ENCODE data around the gene QSOX1. TPM values are rescaled to one million over a fixed set of nuclear protein-coding genes. Genes with fewer than 3 reads are reported as not detected.

QSOX1 gene
- total RNA-seq, 2 experiments from 2014 or later = 38.9 to 40.9 TPM

DNA sequence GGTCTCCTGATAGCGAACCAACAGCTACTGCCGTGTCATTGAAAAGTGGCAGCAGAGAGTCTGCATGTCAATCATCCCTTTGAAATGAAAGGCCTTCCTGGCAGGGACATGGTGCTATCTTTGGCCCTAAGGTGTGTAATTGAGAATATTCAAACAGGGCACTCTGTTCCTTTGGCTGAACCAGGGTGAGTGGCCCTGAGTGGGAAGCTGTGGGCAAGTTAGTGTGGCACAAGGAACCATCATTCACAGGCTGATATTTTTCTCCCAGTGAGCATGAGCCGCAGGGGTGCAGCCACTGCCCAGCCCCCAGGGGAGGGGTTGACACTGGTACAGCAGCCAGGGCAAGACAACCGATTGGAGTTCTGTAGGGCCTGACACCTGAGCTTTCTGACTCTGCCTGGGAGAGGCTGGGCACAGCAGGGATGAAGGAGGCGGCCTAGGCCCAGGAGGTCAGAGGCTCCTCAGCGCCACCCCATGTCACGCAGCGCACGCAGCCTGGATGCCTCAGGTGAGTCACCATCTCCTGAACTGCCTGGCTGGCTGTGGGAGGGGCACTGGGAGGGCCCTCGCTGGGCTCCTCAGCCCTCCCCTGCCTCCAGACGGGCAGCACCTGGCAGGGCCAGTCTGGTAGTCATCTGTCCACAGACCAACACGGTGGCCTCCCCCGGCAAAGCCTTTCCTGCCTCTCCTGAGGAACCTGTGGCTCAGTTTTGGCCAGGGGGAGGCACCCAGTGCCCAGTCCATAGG lies 13.2 kb downstream of the QSOX1 start:
- CTCF ChIA-PET = interaction anchor here (1.1 to 2.5 kb wide), 4 partner anchors 12 to 358 kb away, joined by 3 to 18 read pairs (median 6); partner anchors contain the start of gene QSOX1
- POLR2A ChIA-PET = no interaction called here

DNA sequence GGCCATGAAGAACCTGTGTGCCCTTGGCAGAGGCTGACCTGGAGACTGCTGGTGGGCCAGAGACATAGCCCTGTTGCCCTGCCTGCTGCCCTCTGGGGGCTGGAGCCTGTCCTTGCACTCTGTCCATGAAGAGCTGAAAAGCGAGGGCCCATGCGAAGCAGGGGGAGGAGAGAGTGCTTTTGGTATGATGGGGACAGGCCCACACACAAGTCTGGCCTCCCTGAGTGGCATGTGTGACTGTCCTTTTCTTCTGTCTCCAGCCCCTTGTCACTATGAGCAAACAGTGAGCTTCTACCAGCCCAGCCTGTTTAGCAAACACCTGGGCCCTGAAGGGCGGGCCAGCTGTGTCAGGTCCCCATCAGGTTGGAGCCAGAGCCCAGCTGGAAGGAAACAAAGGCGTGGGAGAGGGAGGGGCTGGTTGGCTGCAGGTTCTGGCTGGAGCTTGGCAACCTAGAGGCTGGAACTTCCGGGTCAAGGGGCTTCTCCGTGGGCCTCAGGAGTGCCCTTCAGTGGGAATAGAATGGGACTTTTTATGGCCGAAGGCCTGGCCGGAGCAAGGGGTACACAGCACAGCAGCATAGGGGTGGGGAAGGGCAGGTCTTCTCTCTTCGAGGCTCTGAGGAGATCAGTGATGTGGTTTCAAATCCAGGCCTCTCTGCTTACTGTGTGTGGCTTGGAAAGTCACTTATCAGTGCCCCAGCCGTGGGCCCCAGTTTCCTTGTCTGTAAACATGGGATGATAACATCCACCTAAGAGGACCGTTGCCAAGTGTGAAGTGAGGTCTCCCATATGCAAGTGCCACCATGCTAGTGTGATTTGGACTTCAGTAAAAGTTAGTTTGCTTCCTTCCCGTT lies 14.3 kb downstream of the QSOX1 start:
- ChIA-PET CTCF (interaction anchor here (2.1 to 2.5 kb wide), 2 partner anchors 11 to 14 kb away, joined by 9 to 18 read pairs; partner anchors contain the start of gene QSOX1), POLR2A (no interaction called here)

DNA sequence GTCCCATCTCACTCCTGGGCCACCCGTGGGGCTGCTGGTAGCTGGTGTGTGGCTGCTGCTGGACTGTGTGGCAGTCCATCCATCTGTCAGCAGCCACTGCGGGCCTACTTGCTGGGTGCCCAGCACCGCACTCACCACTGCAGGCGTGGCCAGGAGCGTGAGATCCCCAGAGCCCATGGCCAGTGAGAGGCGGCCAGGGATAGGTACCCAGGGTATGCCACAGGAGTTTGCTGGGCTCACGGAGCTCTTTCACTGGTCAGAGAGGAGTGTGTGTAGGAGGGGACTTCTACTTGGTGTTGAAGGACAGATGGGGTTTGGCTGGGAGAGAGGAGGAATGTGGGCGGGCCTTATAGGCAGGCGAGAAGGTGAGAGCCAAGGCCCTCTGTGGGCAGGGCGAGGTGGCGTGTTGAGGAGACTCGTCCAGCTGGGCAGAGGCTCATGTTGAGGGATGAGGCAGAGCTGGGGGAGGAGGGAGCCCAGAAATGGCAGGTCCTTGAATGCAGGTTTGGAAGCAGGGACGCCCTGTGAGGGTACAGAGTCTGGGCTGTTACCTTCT lies 15.0 kb downstream of the QSOX1 start:
- POLR2A ChIA-PET = no interaction called here
- CTCF ChIA-PET = interaction anchor here (2.5 kb wide), 1 partner anchor 10 kb away, joined by 18 read pairs; no protein-coding TSS in a partner anchor

DNA sequence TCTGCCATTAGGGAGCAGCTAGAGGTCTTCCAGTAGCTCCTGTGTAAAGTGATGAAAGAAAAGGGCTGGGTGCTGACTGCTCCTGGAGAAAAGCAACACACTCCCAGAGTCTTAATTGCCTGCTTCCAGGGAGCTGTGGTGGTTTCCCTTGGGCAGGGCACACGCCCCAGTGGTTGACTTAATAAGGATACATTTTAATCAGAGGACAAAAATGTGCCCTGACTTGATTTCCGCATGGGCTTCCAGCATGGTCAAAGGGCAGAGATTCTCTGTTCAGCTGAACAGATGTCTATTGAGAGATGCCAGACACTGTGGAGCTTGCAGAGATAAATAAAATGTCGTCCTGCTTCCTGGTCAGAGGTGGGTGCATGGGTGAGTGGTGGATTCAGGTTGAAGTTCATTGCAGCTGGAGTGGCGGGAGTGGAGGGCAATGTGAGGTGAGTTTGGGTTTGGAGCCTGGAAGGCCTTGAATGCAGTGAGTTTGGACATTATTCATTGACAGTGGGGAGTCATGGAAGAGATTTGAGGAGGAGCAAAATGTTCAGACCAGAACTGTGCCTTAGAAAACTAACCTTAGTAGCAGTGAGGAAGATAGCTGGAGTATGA lies 16.0 kb downstream of the QSOX1 start:
- ChIA-PET POLR2A (no interaction called here), CTCF (interaction anchor here (0.6 to 2.5 kb wide), 4 partner anchors 9 to 205 kb away, joined by 3 to 18 read pairs (median 3); no protein-coding TSS in a partner anchor)

DNA sequence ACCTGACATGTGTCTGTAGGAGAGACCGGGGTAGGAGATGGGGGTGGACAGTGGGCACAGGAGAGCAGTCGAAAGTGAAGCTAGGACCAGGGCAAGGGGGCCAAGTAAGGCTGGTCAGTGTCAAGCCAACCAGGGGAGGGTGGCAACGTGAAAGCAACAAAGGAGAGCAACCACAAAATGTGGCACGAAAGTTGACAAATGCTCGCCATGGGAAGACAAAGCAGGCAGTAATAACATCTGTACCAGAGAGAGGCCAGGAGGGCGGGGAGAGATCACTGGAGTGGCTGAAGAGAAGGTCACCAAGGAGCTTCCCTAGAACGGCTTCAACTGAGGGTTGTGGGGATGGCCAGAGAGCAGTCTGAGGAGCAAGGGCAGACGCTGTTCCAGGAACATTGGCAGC lies 17.0 kb downstream of the QSOX1 start:
- ChIA-PET CTCF (no interaction called here), POLR2A (no interaction called here)

DNA sequence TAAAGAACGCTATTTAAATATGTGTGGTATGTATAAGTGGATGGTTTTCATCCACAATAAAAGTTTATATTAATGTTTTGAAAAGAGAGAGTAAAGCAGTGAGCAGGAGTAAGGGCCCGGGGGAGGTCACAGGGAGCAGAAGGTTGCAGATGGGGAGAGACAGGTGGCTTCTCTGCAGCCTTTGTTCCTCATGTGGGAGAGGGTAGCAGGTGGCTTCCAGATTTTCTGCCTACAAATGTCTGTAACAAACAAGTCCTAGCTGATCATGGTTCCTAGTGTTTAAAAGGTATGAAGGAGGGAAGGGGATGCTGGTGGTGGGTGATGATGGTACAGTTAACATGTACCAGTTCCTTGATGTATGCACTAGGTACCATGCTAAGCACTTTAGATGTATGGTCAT lies 18.8 kb downstream of the QSOX1 start:
- ChIA-PET CTCF (no interaction called here), POLR2A (no interaction called here)

DNA sequence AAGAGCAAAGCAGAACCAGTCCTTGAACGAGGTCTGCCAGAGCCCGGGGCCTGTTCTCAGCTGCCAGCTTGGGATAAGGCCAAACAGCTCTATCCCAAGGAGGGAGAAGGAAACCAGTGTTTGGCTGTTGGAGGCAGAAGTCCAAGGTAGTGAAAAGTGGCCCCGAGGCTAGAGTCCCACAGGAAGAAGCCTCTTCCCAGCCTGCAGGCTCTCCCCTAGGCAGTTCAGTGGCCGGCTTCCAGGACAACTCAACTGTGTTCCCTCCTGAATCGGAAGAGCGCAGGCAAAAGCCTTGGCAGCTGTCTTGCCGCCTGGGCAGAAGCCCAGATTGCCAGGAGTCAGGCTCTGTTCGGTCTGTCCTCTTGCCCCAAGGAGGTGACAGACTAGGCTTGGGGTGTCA lies 19.3 kb downstream of the QSOX1 start:
- ChIA-PET POLR2A (no interaction called here), CTCF (no interaction called here)

DNA sequence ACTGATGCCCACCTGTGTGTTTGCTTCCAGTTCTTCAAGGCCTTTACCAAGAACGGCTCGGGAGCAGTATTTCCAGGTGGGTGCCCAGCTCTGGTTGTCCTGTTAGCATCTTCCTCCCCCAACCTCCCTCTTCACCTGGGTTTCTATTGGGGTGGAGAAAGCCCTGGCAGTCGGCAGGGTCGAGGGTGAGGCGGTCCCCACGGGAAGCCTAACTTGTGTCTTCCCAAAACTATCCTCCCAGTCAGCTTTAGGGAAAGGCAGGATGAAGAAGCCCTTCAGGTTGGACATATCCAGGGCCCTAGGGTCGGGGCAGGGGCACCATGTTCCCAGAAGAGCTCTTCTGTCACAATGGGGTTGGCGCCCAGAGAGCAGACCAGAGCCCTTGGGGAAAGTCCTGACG lies 20.6 kb downstream of the QSOX1 start:
- ChIA-PET POLR2A (no interaction called here), CTCF (no interaction called here)

DNA sequence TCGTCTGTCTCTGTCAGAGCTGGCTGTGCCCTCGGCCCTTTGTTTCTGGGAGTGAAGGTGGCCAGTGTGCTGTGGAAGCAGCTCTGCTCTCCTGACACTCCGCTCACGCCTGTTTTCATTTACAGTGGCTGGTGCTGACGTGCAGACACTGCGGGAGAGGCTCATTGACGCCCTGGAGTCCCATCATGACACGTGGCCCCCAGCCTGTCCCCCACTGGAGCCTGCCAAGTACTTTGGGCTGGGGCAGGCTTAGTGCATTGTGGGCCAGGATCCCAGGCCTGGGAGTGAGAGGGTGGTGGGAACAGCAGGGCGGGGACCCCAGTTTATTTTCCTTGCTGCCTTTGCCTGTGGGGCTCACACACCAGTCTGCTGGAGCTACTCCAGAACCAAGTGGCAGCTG lies 21.1 kb downstream of the QSOX1 start:
- CTCF ChIA-PET = no interaction called here
- POLR2A ChIA-PET = no interaction called here

DNA sequence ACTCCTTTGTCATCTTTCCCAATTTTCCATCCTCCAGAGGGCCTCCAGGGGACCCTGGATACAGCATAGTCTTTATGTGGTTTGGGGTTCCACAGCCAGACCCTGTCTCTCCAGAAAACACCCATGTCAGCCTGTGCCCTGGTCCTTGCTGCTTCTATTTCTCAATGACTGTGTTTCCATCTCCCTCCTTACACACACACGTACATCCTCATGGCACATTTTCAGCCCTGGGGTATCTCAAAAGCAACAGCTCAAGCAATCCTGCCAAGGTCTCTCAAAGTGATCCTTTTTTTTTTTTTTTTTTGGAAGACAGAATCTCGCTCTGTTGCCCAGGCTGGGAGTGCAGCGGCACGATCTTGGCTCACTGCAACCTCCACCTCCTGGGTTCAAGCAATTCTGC lies 22.3 kb downstream of the QSOX1 start:
- POLR2A ChIA-PET = no interaction called here

DNA sequence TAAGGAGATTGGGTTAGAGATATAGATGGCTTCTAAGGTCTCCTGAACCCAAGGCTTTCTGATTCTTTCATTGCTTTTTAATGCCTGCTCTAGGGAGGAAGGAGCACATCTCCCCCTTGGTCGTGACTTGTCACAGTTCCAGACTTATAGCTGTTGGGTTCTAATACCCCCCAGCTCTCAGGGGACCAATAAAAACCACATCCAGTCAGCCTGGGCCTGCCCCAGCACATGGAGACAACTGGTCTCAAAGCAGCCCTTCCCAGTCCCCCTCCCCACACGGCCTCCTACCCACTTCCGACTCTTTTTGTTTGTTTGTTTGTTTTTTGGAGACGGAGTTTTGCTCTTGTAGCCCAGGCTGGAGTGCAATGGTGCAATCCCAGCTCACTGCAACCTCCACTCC lies 23.3 kb downstream of the QSOX1 start:
- CTCF ChIA-PET = interaction anchor here (0.6 to 3.3 kb wide), 4 partner anchors 8 to 314 kb away, joined by 3 to 18 read pairs (median 8); no protein-coding TSS in a partner anchor
- POLR2A ChIA-PET = no interaction called here

More for the DNA sequence above, 22.3 kb downstream of the QSOX1 start:
- CTCF ChIA-PET = no interaction called here

DNA sequence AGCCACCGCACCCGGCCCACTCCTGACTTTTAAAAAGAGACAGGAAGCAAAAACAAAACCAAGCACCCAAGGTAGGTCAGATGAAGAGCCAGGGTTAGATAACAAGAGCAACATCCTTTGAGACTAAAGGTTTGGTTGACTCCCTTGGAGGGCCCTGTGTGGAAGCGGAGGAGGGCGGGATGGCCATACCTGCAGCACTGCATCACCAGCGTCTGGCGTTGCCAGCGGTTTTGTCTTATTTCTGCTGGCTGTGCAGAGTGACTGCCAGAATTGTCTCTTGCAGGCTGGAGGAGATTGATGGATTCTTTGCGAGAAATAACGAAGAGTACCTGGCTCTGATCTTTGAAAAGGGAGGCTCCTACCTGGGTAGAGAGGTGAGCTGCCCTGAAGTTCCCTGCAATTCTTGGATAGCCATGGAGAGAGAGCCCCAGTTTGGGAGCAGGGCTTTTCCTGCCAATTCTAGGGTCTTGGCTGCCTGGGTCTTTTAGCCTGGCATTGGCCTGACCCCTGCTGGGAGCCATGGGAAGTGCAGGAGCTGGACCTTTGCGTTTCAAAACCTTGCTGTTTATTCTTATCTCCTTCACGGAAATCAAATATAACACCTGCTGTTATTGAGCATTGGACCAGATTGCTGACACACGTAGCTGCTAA lies 24.0 kb downstream of the QSOX1 start:
- ChIA-PET POLR2A (no interaction called here), CTCF (interaction anchor here (0.5 to 3.3 kb wide), 17 partner anchors 9 to 1146 kb away, joined by 3 to 18 read pairs (median 4); partner anchors contain the start of gene QSOX1)

DNA sequence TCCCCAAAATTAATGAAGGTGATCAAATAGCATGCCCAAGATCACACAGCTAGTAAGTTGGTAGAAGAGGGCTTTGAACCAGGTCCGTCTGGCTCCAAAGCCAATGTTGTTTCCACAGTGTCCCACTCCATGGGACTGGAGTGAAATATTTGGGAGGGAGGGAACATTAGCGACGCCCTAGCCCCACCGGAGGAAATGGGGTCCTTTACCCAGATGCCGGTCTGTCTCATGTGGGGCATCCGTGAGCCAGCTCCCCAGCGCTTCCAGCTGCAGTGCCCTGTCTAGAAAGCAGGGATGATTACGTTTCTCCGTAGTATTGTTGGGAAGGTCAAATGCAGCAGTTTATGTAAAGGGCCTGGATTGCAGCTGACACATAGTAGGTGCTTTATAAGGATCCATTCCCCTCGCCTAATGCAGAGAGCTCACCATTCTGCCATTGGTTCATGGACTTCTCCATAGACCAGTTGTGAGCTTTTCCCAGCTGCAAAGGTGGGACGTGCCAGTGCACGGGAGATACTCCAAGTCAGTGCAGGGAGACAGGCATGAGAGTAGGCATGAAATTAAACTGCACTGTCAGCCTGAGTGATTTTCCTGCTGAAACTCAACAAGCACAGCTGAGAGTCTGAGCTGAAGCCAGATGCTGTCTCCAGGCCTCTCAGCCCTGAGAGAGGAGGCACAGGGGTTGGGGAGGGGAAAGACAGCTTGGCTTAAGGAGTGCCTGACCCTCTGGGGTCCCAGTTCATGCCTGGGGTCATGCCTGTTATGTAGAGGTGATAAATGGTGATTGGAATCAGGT lies 24.7 kb downstream of the QSOX1 start:
- POLR2A ChIA-PET = no interaction called here
- CTCF ChIA-PET = interaction anchor here (0.5 to 3.3 kb wide), 15 partner anchors 10 to 365 kb away, joined by 3 to 18 read pairs (median 4); partner anchors contain the start of gene QSOX1

DNA sequence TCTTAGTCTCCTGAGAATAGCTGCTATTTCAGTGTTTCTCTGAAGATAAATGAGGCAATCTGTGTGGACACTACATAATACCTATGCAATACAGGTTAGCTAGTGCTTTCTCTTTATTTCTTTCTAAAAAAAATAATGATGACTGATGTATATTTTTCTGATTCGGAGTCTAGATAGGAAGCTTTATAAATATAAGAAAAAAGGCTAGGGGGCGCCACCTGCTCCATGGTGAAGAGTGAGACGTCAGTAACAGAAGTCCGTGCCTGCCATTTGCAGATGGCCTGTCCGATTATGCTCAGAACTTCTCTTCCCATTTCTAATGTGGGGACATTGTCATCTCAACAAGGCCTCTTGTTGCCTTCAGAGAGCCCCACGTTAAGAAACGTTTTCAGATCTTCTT lies 26.4 kb downstream of the QSOX1 start:
- CTCF ChIA-PET = interaction anchor here (0.8 to 3.3 kb wide), 7 partner anchors 12 to 792 kb away, joined by 3 to 18 read pairs (median 3); no protein-coding TSS in a partner anchor
- POLR2A ChIA-PET = no interaction called here

DNA sequence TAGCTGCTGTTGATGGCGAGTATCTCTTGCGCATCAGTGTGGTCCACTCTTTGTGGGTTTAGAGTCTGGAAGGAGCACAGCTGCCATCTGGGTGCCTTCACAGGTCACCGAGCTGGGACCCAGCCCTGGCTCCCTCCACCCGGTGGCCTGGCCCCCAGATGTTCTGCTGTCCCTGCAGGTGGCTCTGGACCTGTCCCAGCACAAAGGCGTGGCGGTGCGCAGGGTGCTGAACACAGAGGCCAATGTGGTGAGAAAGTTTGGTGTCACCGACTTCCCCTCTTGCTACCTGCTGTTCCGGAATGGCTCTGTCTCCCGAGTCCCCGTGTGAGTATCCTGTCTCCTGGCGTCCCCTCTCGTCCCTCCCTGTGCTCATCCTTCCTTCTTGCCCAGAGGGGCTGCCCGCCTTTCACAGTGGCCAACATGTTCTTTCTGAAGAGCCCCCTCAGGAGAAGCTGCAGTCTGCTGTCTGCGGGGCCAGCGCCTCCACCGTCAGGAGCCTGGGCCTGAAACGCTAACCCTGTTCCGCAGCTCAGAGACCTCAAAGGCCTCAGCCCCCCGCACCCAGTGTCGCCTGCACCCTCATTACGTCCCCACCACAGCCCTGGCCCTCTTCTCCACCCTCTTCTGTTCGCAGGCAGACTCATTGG lies 27.4 kb downstream of the QSOX1 start:
- POLR2A ChIA-PET = no interaction called here
- CTCF ChIA-PET = no interaction called here

DNA sequence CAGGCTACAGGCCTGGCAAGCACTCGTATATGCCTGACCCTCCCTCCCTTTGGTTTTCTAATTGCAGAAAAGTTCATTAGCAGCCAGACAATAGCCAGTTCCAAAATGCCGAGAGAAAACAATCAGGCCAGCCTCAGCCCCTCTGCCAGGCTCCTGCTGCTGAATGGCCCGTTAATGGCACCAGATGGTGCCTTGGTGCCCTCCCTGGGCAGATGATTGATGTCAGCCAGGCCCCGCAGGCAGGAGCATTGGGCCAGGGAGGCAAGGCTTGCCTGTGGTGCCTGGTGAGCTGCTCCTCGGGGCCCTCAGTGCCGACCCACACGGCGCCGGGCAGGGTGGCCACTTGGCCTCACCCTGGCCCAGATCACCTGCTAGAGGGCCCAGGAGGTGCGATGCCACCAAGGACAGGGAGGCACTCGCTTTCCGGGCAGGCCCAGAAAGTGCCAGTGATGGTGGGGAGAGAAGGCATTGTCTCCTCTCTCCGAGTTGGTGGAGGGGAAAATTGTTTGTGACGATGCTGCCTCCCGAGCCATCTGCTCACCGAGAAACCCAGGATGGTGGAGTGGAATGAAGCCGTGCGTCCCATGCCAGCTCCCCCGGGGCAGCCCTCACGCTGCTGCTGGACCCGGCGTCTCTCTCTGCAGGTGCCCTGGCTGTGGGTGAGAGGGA lies 28.1 kb downstream of the QSOX1 start:
- ChIA-PET CTCF (no interaction called here), POLR2A (no interaction called here)

DNA sequence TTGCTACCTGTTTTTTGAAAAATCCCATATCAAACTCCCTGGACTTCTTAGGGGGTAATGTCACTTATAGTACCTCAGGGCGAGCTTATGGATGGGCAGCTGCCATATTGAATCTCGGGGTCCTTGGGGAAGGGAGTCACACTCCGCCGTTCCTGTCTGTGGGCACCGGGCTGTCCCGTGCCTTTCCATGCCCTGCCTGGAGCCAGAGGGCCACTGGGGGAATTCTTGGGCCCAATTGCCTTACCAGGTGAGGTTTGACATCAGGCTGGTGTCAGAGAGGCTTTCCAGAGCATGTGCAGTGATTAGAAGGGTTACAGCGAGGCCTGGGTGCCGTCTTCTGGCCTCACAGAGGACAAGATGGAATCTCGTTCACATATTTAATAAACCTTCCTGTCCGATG lies 28.8 kb downstream of the QSOX1 start:
- CTCF ChIA-PET = no interaction called here
- POLR2A ChIA-PET = no interaction called here

DNA sequence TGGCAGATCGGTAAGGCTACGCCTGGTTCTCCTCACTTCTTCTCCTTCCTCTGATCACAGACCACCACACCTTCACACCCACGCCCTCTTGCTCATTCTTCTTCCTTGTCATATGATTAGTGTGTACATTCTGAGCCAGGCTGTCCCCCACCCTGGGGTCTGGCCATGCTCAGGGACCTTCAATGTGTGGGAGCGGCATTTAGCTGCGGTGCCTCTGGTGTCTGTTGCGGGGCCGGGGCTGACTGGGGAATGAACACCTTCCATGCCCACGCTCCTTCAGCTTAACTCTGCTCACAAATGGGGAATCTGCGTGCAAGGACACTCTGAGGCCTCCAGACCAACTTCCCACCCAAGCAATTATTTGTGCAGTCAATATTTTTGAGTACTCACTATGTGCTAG lies 29.4 kb downstream of the QSOX1 start:
- POLR2A ChIA-PET = no interaction called here
- CTCF ChIA-PET = no interaction called here

Measured in activated CD8-positive, alpha-beta memory T cell treated with anti-CD3 and anti-CD28 coated beads for 36 hours (primary cell).